HPDE6-E6E7 (cell line): ENCODE results near the gene F8.
A peak's percentile ranks its signal among the peaks of the same experiment; 100 is the strongest.
"Not testable (repeated sequence)": the region's sequence is repeated elsewhere in the genome, so short reads cannot be mapped to it uniquely, and the experiment has no call there.

Experiments
- DNase-seq: peaks from one replicate; pipeline ENCODE4 v3.0.0; 2011; ENCODE audit warnings: missing footprints; ENCODE audit errors: extremely low spot score

Gene F8

GRCh38 chrX:154885057-154885456 is 137.5 kb downstream of the F8 start:
- DNase-seq: not testable (repeated sequence)

- not testable (repeated sequence) for DNase-seq
Observed at GRCh38 chrX:154884069-154884468, 138.5 kb downstream of the F8 start.

GRCh38 chrX:154873329-154873728 is 149.2 kb downstream of the F8 start:
- no peak for DNase-seq

GRCh38 chrX:154868522-154868921 is 154.0 kb downstream of the F8 start:
- not testable (repeated sequence) for DNase-seq

- no peak for DNase-seq
Observed at GRCh38 chrX:154855256-154855655, 167.3 kb downstream of the F8 start.

- no peak for DNase-seq
Observed at GRCh38 chrX:154850957-154851611, 171.4 kb downstream of the F8 start.

- peak; percentile 44 for DNase-seq
Observed at GRCh38 chrX:154840856-154841255, 181.7 kb downstream of the F8 start.

- DNase-seq: no peak
Observed at GRCh38 chrX:154836163-154836562, 186.4 kb downstream of the F8 start.

GRCh38 chrX:154834562-154834961 is 188.0 kb downstream of the F8 start, which contains the start of gene SMIM9:
TSS of gene SMIM9 (minus strand) at chrX:154834662. CDS start at chrX:154830856, 3,806 bp downstream.
- no peak for DNase-seq

- no peak for DNase-seq
Observed at GRCh38 chrX:154833746-154834274, 188.7 kb downstream of the F8 start.

GRCh38 chrX:154829926-154830442 is 192.5 kb downstream of the F8 start:
- DNase-seq: no peak

- no peak for DNase-seq
Observed at GRCh38 chrX:154829134-154829533, 193.4 kb downstream of the F8 start.

GRCh38 chrX:154828016-154828408 is 194.5 kb downstream of the F8 start:
- DNase-seq: no peak

GRCh38 chrX:154827194-154828015 is 195.1 kb downstream of the F8 start:
- DNase-seq: no peak

GRCh38 chrX:154825586-154825985 is 196.9 kb downstream of the F8 start:
- not testable (repeated sequence) for DNase-seq

- DNase-seq: no peak
Observed at GRCh38 chrX:154824638-154825037, 197.9 kb downstream of the F8 start.

- no peak for DNase-seq
Observed at GRCh38 chrX:154822029-154822428, 200.5 kb downstream of the F8 start.

GRCh38 chrX:154821523-154821922 is 201.0 kb downstream of the F8 start:
- DNase-seq: no peak

- no peak for DNase-seq
Observed at GRCh38 chrX:154819771-154820341, 202.7 kb downstream of the F8 start.

- DNase-seq: no peak
Observed at GRCh38 chrX:154818916-154819770, 203.4 kb downstream of the F8 start.

GRCh38 chrX:154817048-154817618 is 205.4 kb downstream of the F8 start:
- not testable (repeated sequence) for DNase-seq
